ENCODE data around the gene PTGES3L. TPM values are rescaled to one million over a fixed set of nuclear protein-coding genes. Genes with fewer than 3 reads are reported as not detected.

PTGES3L gene
- total and polyA plus RNA-seq, 2 of the 13 experiments (the other 11 are each of a cell fraction or from before 2014, with no cell fraction given): 1.2 to 2.9 TPM

- TF ChIP-seq DZIP1 (CRISPR knock-in tag; IDR thresholded peaks at IDR 0.05): peak; percentile 81; the same call in 1 of the 2 replicates
- TF ChIP-seq ZNF577 (CRISPR knock-in tag; IDR thresholded peaks at IDR 0.05; ENCODE audit: borderline replicate concordance, low read depth): no peak
- TF ChIP-seq GABPB1 (CRISPR knock-in tag; IDR thresholded peaks at IDR 0.05): peak; percentile 99
- peak; percentile 99 for TF ChIP-seq MYC (CRISPR knock-in tag; IDR thresholded peaks at IDR 0.05; ENCODE audit: borderline replicate concordance)
- peak; percentile 79 for TF ChIP-seq ZNF883 (CRISPR knock-in tag; IDR thresholded peaks at IDR 0.05; ENCODE audit: not compliant biosample characterization)
- peak; percentile 73; the same call in 1 of the 2 replicates for TF ChIP-seq ZNF564 (CRISPR knock-in tag; IDR thresholded peaks at IDR 0.05)
- TF ChIP-seq CBX5 (CRISPR knock-in tag; IDR thresholded peaks at IDR 0.05; ENCODE audit: borderline replicate concordance): peak; percentile 99
- TF ChIP-seq ISX (CRISPR knock-in tag; conservative IDR thresholded peaks at IDR 0.05): no peak
- peak; percentile 98 for TF ChIP-seq ATF2 (CRISPR knock-in tag; IDR thresholded peaks at IDR 0.05)
- TF ChIP-seq ZSCAN5A (CRISPR knock-in tag; IDR thresholded peaks at IDR 0.05; ENCODE audit: borderline replicate concordance): peak; percentile 89; the same call in 1 of the 2 replicates
- TF ChIP-seq DRAP1 (CRISPR knock-in tag; IDR thresholded peaks at IDR 0.05): peak; percentile 97
- TF ChIP-seq NKX3-1 (CRISPR knock-in tag; IDR thresholded peaks at IDR 0.05): peak; percentile 62; the same call in 1 of the 2 replicates
- peak; percentile 92 for TF ChIP-seq ZNF160 (CRISPR knock-in tag; IDR thresholded peaks at IDR 0.05)
- TF ChIP-seq MEIS2 (CRISPR knock-in tag; IDR thresholded peaks at IDR 0.05): peak; percentile 68; the same call in 1 of the 2 replicates
- peak; percentile 72; the same call in 1 of the 2 replicates for TF ChIP-seq ZKSCAN5 (CRISPR knock-in tag; IDR thresholded peaks at IDR 0.05)
- peak; percentile 88; the same call in 1 of the 2 replicates for TF ChIP-seq SMYD3 (CRISPR knock-in tag; IDR thresholded peaks at IDR 0.05)
- peak; percentile 99 for TF ChIP-seq ZNF430 (CRISPR knock-in tag; IDR thresholded peaks at IDR 0.05)
- no peak for TF ChIP-seq ZNF576 (CRISPR knock-in tag; IDR thresholded peaks at IDR 0.05)
- TF ChIP-seq SIN3B (IDR thresholded peaks at IDR 0.05; ENCODE audit: low read length): peak; percentile 74
- TF ChIP-seq YEATS4 (CRISPR knock-in tag; IDR thresholded peaks at IDR 0.05; ENCODE audit: borderline replicate concordance): peak; percentile 98
- TF ChIP-seq SIX4 (CRISPR knock-in tag; IDR thresholded peaks at IDR 0.05): peak; percentile 94
- TF ChIP-seq GTF3A (CRISPR knock-in tag; conservative IDR thresholded peaks at IDR 0.05): peak; percentile 95; the same call in 1 of the 2 replicates
- peak; percentile 100 for TF ChIP-seq FOXK1 (CRISPR knock-in tag; IDR thresholded peaks at IDR 0.05; ENCODE audit: borderline replicate concordance, low read depth)
Measured at GRCh38 chr17:42997984-42998938, 18.4 kb upstream of the PTGES3L start, which contains the start of gene RPL27 (continued).

Data from HepG2 (cell line).